ENCODE results near the gene LZTS2. TPM values are rescaled to one million over a fixed set of nuclear protein-coding genes. Genes with fewer than 3 reads are reported as not detected.

Gene LZTS2, protein sequence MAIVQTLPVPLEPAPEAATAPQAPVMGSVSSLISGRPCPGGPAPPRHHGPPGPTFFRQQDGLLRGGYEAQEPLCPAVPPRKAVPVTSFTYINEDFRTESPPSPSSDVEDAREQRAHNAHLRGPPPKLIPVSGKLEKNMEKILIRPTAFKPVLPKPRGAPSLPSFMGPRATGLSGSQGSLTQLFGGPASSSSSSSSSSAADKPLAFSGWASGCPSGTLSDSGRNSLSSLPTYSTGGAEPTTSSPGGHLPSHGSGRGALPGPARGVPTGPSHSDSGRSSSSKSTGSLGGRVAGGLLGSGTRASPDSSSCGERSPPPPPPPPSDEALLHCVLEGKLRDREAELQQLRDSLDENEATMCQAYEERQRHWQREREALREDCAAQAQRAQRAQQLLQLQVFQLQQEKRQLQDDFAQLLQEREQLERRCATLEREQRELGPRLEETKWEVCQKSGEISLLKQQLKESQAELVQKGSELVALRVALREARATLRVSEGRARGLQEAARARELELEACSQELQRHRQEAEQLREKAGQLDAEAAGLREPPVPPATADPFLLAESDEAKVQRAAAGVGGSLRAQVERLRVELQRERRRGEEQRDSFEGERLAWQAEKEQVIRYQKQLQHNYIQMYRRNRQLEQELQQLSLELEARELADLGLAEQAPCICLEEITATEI
- 74.2 and 138 TPM in 2 replicates for total RNA-seq

DNA sequence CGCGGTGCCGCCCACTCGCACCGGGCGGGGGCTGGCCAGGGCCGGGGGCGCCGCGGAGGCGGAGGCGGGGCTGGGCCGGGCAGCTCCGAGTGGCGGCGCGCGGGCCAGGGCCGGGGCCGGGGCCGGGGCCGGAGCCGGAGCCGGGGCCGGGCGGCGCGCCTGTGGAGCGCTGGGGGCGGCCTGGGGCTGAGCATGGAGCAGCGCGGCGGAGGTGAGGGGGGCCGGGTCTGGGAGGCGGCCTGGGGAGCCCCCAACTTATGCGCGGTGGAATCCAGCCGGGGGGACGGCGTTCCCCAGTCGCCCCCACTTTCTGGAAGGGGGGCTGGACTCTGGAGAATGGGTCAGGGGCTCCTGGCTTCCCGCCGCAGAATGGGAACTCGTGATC, at the start of gene LZTS2:
TSS of gene LZTS2 (plus strand) at position 67 of the 385 bp plus-strand sequence. CDS start 2,731 bp downstream, outside the sequence.

DNA sequence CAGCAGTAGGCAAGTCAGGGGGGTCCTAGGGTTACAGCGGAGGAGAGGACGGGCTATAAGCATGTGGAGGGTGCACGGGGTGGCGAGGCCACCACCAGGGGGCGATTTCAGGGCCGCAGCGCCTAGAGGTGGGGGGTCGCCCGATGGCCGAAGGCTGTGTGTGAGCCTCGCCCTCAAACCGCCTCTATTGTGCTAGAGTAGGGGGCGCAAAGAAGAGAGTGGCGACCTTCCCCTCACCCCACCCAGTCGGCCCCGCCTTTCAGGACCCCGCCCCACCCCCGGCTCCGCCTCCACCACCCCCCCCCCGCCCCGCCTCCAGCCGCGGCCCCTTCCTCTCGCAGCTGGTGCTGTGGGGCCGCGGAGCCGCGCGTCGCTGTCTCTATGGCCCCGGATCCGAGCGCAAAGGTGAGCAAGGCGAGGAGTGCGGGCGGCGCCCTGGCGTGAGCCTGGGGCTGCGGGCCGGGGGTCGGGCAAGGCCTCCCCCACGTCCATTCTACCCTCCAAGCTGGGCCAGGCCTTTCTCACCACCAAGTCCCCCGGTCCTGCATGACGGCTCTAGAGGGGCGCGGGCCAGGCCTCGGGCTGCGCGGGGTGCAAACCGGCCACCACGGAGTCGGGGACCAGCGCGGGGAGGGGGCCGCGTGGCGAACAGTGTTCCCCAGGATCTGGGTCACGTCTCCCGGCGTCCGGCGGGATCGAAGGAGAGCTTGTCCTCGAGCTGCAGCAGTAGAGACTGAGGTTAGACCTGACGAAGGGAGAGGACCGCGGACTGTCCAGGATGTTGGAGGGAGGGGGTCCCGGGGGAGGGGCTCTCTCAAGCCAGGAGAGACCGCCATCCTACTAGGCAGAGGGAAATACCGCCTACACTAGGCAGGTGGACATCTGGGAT, 30.2 kb upstream of the LZTS2 start, which contains the start of gene SEMA4G:
TSS of gene SEMA4G (plus strand) at position 318 of the 889 bp plus-strand sequence. CDS start 3,409 bp downstream, outside the sequence.

DNA sequence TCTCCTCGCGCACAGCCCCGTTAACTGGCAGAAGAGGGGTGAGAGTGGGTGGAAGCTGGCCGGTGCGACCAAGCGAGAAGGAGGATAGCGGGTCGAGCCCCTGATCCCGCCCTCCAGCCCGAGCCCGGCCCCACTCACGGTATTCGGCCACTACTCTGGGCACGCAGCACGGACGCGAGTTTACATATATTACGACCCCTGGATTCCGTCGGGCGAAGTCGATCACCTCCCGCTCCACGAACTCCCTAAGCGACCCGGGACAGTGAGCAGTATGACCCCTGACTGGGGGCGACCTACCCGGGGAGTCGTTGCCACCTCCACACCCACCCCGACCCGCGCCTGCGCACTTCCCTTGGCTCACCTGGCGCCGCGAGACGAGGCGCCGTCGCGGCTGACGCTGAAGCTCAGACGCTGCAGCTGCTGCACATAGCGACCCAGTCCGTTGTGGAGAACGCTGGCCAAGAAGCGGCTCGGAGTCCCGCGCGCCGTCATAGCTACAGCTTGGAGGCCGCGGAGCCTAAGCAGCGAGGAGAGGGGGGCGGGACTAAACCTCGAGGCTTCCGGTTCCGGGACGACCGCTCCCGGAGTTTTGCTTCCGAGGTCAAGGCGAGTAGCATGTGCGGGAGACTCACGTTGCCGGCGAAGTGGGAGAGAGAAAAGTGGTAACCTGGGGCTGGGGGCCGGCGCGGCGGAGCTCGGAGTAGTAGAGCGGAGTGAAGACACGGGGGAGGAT, 12.5 kb upstream of the LZTS2 start, which contains the start of the genes MRPL43 and TWNK:
TSS of gene MRPL43 (minus strand) at position 546 of the 733 bp plus-strand sequence. CDS start at position 492, 54 bp downstream.
TSS of gene TWNK (plus strand) at position 592 of the 733 bp plus-strand sequence. CDS start 668 bp downstream, outside the sequence.

DNA sequence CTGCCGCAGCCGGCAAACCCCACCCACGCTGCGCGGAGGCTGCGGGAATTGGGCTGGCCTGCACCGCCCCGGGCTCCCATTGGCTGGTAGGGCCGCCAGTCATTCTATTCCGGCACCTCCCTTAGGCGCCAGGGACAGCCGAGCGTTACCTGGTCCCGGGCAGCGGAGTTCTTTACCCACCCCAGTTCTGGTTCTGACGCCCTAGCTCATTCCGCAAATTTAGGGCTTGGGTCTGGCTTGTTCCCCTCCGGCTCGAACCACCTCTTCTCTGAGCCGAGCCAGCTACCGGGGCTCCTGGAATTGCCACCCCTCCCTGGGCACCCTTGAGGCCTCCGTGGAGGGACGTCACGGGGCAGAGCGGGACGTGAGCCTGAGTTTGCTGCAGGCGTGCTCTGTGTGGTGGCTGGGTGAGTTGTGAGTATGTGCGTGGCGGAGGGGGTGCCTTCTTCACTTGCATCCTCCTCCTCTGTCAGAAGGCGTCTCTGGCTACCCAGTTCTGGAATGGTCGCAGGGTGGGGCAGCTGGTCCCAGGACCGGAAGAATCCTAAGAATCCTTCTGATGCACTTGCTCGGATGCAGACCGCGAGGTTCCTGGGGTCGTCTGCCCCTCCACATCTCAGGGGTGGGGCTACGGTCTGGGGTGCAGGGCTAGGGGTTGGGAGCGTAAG, 31.7 kb downstream of the LZTS2 start, which contains the start of the genes PDZD7 and SFXN3:
TSS of gene PDZD7 (minus strand) at position 2 of the 668 bp plus-strand sequence. CDS start 910 bp downstream, outside the sequence.
TSS of gene SFXN3 (plus strand) at position 107 of the 668 bp plus-strand sequence. CDS start 3,461 bp downstream, outside the sequence.

Other genes with a start within 250 kb of the LZTS2 start
- gene SLF2, start 86.8 kb upstream of the LZTS2 start, total RNA-seq = 22.5 and 23.1 TPM in 2 replicates
- 2.8 and 6.1 TPM in 2 replicates for gene SEMA4G, start 30.3 kb upstream of the LZTS2 start, total RNA-seq
- gene MRPL43, start 12.3 kb upstream of the LZTS2 start, total RNA-seq = 83.3 and 101 TPM in 2 replicates
- 8.4 and 12.4 TPM in 2 replicates for gene TWNK, start 12.3 kb upstream of the LZTS2 start, total RNA-seq
- gene PDZD7, start 31.3 kb downstream of the LZTS2 start, total RNA-seq = 0.40 and 0.91 TPM in 2 replicates
- gene SFXN3, start 31.4 kb downstream of the LZTS2 start, total RNA-seq = 16.4 and 54.9 TPM in 2 replicates
- 14.1 and 67.5 TPM in 2 replicates for gene KAZALD1, start 62.2 kb downstream of the LZTS2 start, total RNA-seq
- gene TLX1, start 131.5 kb downstream of the LZTS2 start, total RNA-seq = not detected in 2 replicates
- gene LBX1, start 229.7 kb downstream of the LZTS2 start, total RNA-seq = not detected in 2 replicates

Data from epithelial cell of alveolus of lung (primary cell).